Upper lobe of left lung (tissue), 6 donors: ENCODE results near the gene BBS9. TPM values are rescaled to one million over a fixed set of nuclear protein-coding genes. Genes with fewer than 3 reads are reported as not detected.

Experiments
- ATAC-seq, 2 donors: fragments of 200-7000 bp; cut with Tn5 transposase; one replicate each; pipeline ENCODE4 v1.9.1; 2022; ENCODE audit warnings: mild to moderate bottlenecking in 2 of 2, moderate library complexity in 2 of 2; ENCODE audit not compliant: low FRiP score in 2 of 2
- DNase-seq, 2 donors: peaks; one replicate each; pipeline ENCODE4 v3.0.0-alpha.2; 2019 to 2020
- H3K27ac ChIP-seq, 4 donors: fragments of 200-600 bp; sonication (generic); one replicate each; pipeline ENCODE4 v1.5.1; 2016 to 2019
- H3K27me3 ChIP-seq, 4 donors: fragments of 200-600 bp; sonication (generic); one replicate each; pipeline ENCODE4 v1.5.1; 2017 to 2019
- H3K36me3 ChIP-seq, 4 donors: fragments of 200-600 bp; sonication (generic); one replicate each; pipeline ENCODE4 v1.5.1; 2016 to 2019
- H3K4me1 ChIP-seq, 4 donors: fragments of 200-600 bp; sonication (generic); one replicate each; pipeline ENCODE4 v1.5.1; 2018 to 2019
- H3K4me3 ChIP-seq, 4 donors: fragments of 200-600 bp; sonication (generic); one replicate each; pipeline ENCODE4 v1.5.1; 2017 to 2019; ENCODE audit warnings: mild to moderate bottlenecking in 2 of 4, moderate library complexity in 1 of 4
- H3K9me3 ChIP-seq, 4 donors: fragments of 200-600 bp; sonication (generic); one replicate each; pipeline ENCODE4 v1.5.1; 2018 to 2019
- EP300 ChIP-seq, 4 donors: sonication (generic); formaldehyde crosslinking; IDR thresholded peaks; one replicate each; pipeline ENCODE4 v1.5.1; 2017; ENCODE audit warnings: antibody characterized with exemption in 4 of 4, control low read depth in 2 of 4
- POLR2A ChIP-seq, 4 donors: fragments of 450-650 bp; IDR thresholded peaks; one replicate each; pipeline ENCODE4 v1.5.1; 2016 to 2017; ENCODE audit warnings: antibody characterized with exemption in 4 of 4, mild to moderate bottlenecking in 2 of 4
- POLR2AphosphoS5 ChIP-seq, 2 donors: sonication (generic); formaldehyde crosslinking; IDR thresholded peaks; one replicate each; pipeline ENCODE4 v1.5.1; 2017; ENCODE audit warnings: antibody characterized with exemption in 2 of 2
- WGBS, 2 donors: methylation state at CpG; one replicate each; pipeline ENCODE4 v1.1.5; 2017 to 2018; 5-methylcytosine and 5-hydroxymethylcytosine counted together
- total RNA-seq, 6 donors: library from RNA; depleted of rRNA in 4 of 6; stranded (reverse); fragments of >200 nt in 4 of 6; gene quantifications; one replicate each; pipeline versions ENCODE4 v1.1.0 to v1.2.1, GENCODE V29; 2016 to 2021
- TF ChIP-seq, protein P1 (sequence below), 6 experiments: fragments of 450-650 bp in 4 of 6; fragments of 200-600 bp in 2 of 6; sonication (generic) in 2 of 6; IDR thresholded peaks; one replicate each; pipeline ENCODE4 v1.5.1; 2016 to 2019; ENCODE audit warnings: antibody characterized with exemption in 6 of 6
- donor health status: DM: no; HTN: no; CAD: no; lungs with moderate emphysema.
- donor health status: DM: no; HTN: yes; CAD: no; lungs with severe emphysema.

The BBS9 gene
- total RNA-seq, 6 donors from 2014 or later: 14.5 to 72.3 (median 20.6) TPM

DNA sequence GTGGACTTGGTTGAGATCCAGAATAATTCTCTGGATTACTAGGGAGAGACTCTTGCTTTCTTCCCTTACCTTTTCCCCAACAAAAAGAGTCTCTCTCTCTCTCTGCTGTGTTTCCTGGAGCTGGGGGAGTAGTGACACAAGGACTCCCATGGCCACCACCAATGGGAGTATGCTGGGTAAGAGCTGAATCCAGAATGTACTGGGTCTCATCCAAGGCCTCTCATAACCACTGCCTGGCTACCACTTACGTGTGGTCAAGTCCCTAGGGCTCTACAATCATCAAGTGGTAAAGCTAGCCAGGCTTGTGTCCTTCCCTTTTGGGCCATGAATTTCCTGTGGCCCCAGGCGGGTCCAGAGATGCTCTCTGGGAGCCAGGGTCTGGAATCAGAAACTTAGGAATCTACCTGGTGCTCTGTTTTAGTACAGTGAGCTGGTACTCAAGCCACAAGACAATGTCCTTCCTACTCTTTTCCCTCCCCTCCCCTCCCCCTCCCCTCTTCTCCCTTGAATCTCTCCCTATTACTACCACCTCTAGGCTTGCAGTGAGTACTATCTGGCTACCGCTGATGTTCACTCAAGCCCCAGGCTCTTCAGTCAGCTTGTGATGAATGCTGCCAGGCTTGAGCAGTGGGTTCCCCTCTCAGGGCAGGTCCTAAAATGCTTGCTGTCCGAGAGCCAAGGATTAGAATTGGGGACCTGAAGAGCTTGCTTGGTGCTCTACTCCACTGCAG is 196.6 kb downstream of the BBS9 start:
- H3K36me3 ChIP-seq: no peaks in the 10 kb centered on the region
- H3K27me3 ChIP-seq: no peaks in the 10 kb centered on the region
- no peaks in the 10 kb centered on the region for H3K4me1 ChIP-seq
- no peak overlapping the region for H3K4me3 ChIP-seq
- TF ChIP-seq POLR2A (IDR thresholded peaks at IDR 0.05) (no peak), EP300 (IDR thresholded peaks at IDR 0.05) (peak in 1 of 4 donors; percentile 26), POLR2AphosphoS5 (IDR thresholded peaks at IDR 0.05) (no peak)
- TF ChIP-seq, protein P1, sequence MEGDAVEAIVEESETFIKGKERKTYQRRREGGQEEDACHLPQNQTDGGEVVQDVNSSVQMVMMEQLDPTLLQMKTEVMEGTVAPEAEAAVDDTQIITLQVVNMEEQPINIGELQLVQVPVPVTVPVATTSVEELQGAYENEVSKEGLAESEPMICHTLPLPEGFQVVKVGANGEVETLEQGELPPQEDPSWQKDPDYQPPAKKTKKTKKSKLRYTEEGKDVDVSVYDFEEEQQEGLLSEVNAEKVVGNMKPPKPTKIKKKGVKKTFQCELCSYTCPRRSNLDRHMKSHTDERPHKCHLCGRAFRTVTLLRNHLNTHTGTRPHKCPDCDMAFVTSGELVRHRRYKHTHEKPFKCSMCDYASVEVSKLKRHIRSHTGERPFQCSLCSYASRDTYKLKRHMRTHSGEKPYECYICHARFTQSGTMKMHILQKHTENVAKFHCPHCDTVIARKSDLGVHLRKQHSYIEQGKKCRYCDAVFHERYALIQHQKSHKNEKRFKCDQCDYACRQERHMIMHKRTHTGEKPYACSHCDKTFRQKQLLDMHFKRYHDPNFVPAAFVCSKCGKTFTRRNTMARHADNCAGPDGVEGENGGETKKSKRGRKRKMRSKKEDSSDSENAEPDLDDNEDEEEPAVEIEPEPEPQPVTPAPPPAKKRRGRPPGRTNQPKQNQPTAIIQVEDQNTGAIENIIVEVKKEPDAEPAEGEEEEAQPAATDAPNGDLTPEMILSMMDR (IDR thresholded peaks at IDR 0.05): no peak
- no peaks in the 10 kb centered on the region for H3K9me3 ChIP-seq
- WGBS, 2 donors: 74 to 83% methylated on average over 3 to 4 of the region's 4 CpGs
- peak in 1 of 2 donors; percentile 39 for DNase-seq
- H3K27ac ChIP-seq: peak overlapping the region in 3 of 4 donors; percentile 6 to 69 (median 50)
- peak in 1 of 2 donors; percentile 62 for ATAC-seq

DNA sequence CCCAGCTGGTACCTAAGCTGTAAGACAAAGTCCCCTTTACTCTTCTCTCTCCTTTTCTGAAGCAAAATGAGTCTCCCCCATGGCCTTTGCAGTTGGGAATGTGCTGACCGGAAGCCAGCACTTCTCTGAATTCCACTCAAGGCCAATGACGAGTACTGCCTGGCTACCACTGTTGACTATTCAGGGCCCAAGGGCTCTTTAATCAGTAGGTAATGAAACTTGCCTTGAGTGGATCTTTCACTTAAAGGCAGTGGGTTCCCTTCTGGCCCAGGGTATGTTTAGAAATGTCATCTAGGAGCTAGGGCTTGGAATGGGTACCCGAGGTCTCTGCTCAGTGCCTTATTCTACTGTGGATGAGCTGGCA is 197.1 kb downstream of the BBS9 start:
- H3K27me3 ChIP-seq: no peaks in the 10 kb centered on the region
- no peak overlapping the region for H3K4me3 ChIP-seq
- DNase-seq (peak in 1 of 2 donors; percentile 58), ATAC-seq (peak in 1 of 2 donors; percentile 81)
- no peaks in the 10 kb centered on the region for H3K36me3 ChIP-seq
- TF ChIP-seq POLR2A (IDR thresholded peaks at IDR 0.05) (no peak), EP300 (IDR thresholded peaks at IDR 0.05) (peak in 2 of 4 donors; percentile 56 to 84), POLR2AphosphoS5 (IDR thresholded peaks at IDR 0.05) (peak in 1 of 2 donors; percentile 54)
- TF ChIP-seq, protein P1 (IDR thresholded peaks at IDR 0.05): no peak
- H3K4me1 ChIP-seq: no peaks in the 10 kb centered on the region
- WGBS, 2 donors: 61 to 72% methylated on average over 3 of the region's 3 CpGs
- H3K27ac ChIP-seq: peak overlapping the region in 3 of 4 donors; percentile 6 to 69 (median 50)
- H3K9me3 ChIP-seq: no peaks in the 10 kb centered on the region

DNA sequence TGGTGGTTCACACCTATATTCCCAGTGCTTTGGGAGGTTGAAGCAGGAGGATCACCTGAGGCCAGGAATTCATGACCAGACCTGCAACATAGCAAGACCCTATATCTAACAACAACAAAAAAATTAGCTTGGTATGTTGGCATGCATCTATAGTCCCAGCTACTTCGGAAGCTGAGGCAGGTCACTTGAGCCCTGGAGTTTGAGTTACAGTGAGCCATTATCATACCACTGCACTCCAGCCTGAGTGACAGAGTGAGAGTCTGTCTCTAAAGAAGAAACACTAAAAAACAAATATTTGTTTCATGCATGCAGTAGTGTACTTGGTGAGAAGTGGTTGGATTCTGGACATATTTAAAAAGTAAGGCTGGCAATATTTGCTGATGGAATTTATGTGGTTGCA is 198.1 kb downstream of the BBS9 start:
- no peak for TF ChIP-seq POLR2A (IDR thresholded peaks at IDR 0.05)
- TF ChIP-seq, protein P1 (IDR thresholded peaks at IDR 0.05): no peak
- TF ChIP-seq POLR2AphosphoS5 (IDR thresholded peaks at IDR 0.05): no peak
- TF ChIP-seq EP300 (IDR thresholded peaks at IDR 0.05): no peak
- no peaks in the 10 kb centered on the region for H3K27me3 ChIP-seq
- no peaks in the 10 kb centered on the region for H3K4me1 ChIP-seq
- no peaks in the 10 kb centered on the region for H3K36me3 ChIP-seq
- ATAC-seq: no peak
- no peak for DNase-seq
- no peaks in the 10 kb centered on the region for H3K9me3 ChIP-seq
- no peak overlapping the region for H3K4me3 ChIP-seq
- WGBS, 2 donors: 72 to 100% methylated on average over 1 of the region's 1 CpG
- peak overlapping the region in 2 of 4 donors; percentile 10 to 50 for H3K27ac ChIP-seq

DNA sequence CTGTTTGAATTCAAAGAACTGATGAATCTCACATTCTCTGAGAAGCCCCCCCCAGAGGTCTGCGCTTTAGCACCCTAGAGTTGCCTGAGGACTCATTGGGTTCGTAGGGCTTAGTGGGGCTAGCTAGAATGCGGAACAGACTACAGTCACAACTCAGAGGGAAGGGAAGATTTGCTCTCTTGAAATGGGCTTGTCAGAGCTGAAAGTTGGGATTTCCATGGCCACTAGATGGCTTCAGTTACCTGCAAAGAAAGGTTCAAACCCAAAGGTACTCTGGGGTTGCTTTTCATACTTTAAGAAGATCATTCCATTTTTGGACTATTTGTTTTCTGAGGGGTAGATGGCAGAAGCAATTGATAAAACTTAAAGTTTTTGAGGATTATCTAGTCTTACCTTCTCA is 205.0 kb downstream of the BBS9 start:
- Histone ChIP-seq H3K4me1 (no peaks in the 10 kb centered on the region), H3K36me3 (no peaks in the 10 kb centered on the region), H3K27ac (no peak overlapping the region), H3K27me3 (no peaks in the 10 kb centered on the region), H3K9me3 (no peaks in the 10 kb centered on the region), H3K4me3 (no peak overlapping the region)
- ATAC-seq (no peak), DNase-seq (no peak)
- TF ChIP-seq, protein P1 (IDR thresholded peaks at IDR 0.05): peak in 1 of 6 experiments; percentile 8
- TF ChIP-seq POLR2AphosphoS5 (IDR thresholded peaks at IDR 0.05) (no peak), EP300 (IDR thresholded peaks at IDR 0.05) (no peak), POLR2A (IDR thresholded peaks at IDR 0.05) (no peak)
- 84 to 89% methylated on average over 3 of the region's 3 CpGs for WGBS, 2 donors

DNA sequence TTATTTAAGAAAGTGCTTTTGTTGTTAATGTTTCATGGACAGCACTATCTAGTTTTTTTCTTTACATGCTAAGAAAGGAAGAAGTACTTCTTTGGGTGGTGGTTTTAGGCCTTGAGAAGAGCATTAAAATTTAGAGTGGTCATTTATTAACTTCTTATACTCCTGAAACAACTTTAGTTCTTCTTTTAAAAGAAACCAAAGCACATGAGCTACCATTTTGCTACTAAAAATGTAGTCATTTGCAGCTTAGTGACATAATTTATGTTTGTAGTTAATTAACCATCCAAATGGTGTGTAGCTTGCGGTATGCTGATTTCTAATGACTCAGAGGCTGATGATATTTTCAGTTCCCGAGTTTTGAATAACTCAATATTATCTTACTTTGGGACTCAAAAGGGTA is 207.5 kb downstream of the BBS9 start:
- H3K4me3 ChIP-seq: no peak overlapping the region
- WGBS, 2 donors: 96 to 97% methylated on average over 2 of the region's 2 CpGs
- ATAC-seq: no peak

More for the DNA sequence above, 207.5 kb downstream of the BBS9 start:
- Histone ChIP-seq H3K4me1 (no peaks in the 10 kb centered on the region), H3K36me3 (peaks cover 0 to 5% (median 0%) of the 10 kb centered on the region in 4 donors), H3K9me3 (no peaks in the 10 kb centered on the region), H3K27me3 (no peaks in the 10 kb centered on the region), H3K27ac (no peak overlapping the region)
- TF ChIP-seq POLR2A (IDR thresholded peaks at IDR 0.05): no peak
- DNase-seq: no peak
